Progenitor cell of endocrine pancreas (in vitro differentiated cells): ENCODE results near the gene SUFU. TPM values are rescaled to one million over a fixed set of nuclear protein-coding genes. Genes with fewer than 3 reads are reported as not detected.
A peak's percentile ranks its signal among the peaks of the same experiment; 100 is the strongest.

ENCODE experiments used
- DNase-seq: peaks from one replicate; pipeline ENCODE4 v3.0.0; 2021; ENCODE audit warnings: low spot score; ENCODE audit not compliant: unreplicated experiment
- H3K27ac Mint-ChIP-seq: 2 replicates; pipeline ENCODE4 v1.8.0; 2021; ENCODE audit warnings: mild to moderate bottlenecking, moderate library complexity, mixed read lengths
- H3K27me3 Mint-ChIP-seq: 2 replicates; pipeline ENCODE4 v1.8.0; 2021; ENCODE audit warnings: mixed read lengths
- H3K36me3 Mint-ChIP-seq: 2 replicates; pipeline ENCODE4 v1.8.0; 2022; ENCODE audit warnings: mixed read lengths; ENCODE audit not compliant: insufficient read depth
- H3K4me1 Mint-ChIP-seq: 2 replicates; pipeline ENCODE4 v1.8.0; 2021; ENCODE audit warnings: low read depth, mixed read lengths
- H3K4me3 Mint-ChIP-seq: 2 replicates; pipeline ENCODE4 v1.8.0; 2021; ENCODE audit warnings: low read depth, mild to moderate bottlenecking, moderate library complexity, mixed read lengths
- H3K9me3 Mint-ChIP-seq: 2 replicates; pipeline ENCODE4 v1.8.0; 2021; ENCODE audit warnings: low read depth, mixed read lengths
- CTCF ChIP-seq: fragments of 200-600 bp; sonication (generic); IDR thresholded peaks from one replicate; pipeline ENCODE4 v1.5.0; 2021; ENCODE audit warnings: antibody characterized with exemption, mild to moderate bottlenecking; ENCODE audit not compliant: unreplicated experiment
- total RNA-seq: library from RNA; stranded (reverse); gene quantifications from 2 replicates; pipeline ENCODE4 v1.2.1, GENCODE V29; 2021

SUFU gene
- total RNA-seq, 1 donor from 2014 or later, result 25.8 TPM

- peaks cover 28% of the 10 kb centered on the region for H3K4me1 Mint-ChIP-seq
- H3K4me3 Mint-ChIP-seq, result no peak overlapping the region
- no peaks in the 10 kb centered on the region for H3K9me3 Mint-ChIP-seq
- H3K36me3 Mint-ChIP-seq, result peaks cover 8% of the 10 kb centered on the region
- H3K27ac Mint-ChIP-seq, result peak overlapping the region; percentile 93
- H3K27me3 Mint-ChIP-seq, result no peaks in the 10 kb centered on the region
- DNase-seq, result no peak
- TF ChIP-seq CTCF, result no peak
These were observed 126.2 kb downstream of the SUFU start for GRCh38 chr10:102629661-102630614.

- Mint-ChIP-seq H3K27me3 (no peaks in the 10 kb centered on the region), H3K27ac (peak overlapping the region; percentile 21), H3K36me3 (peaks cover 8% of the 10 kb centered on the region), H3K4me3 (no peak overlapping the region), H3K9me3 (no peaks in the 10 kb centered on the region), H3K4me1 (peaks cover 25% of the 10 kb centered on the region)
- no peak for TF ChIP-seq CTCF
- DNase-seq, result no peak
These were observed 126.9 kb downstream of the SUFU start for GRCh38 chr10:102630663-102631062.

- no peak overlapping the region for H3K27ac Mint-ChIP-seq
- H3K27me3 Mint-ChIP-seq, result no peaks in the 10 kb centered on the region
These were observed 128.0 kb downstream of the SUFU start for GRCh38 chr10:102631525-102632393.

GRCh38 chr10:102632394-102633111 lies 128.8 kb downstream of the SUFU start:
- no peak overlapping the region for H3K27ac Mint-ChIP-seq
- H3K4me3 Mint-ChIP-seq, result no peak overlapping the region
- no peaks in the 10 kb centered on the region for H3K27me3 Mint-ChIP-seq
- peaks cover 3% of the 10 kb centered on the region for H3K9me3 Mint-ChIP-seq
- no peak for DNase-seq
- peaks cover 16% of the 10 kb centered on the region for H3K4me1 Mint-ChIP-seq
- peaks cover 6% of the 10 kb centered on the region for H3K36me3 Mint-ChIP-seq
- TF ChIP-seq CTCF, result no peak

More at GRCh38 chr10:102631525-102632393, 128.0 kb downstream of the SUFU start:
- H3K36me3 Mint-ChIP-seq, result peaks cover 8% of the 10 kb centered on the region
- peaks cover 23% of the 10 kb centered on the region for H3K4me1 Mint-ChIP-seq
- H3K9me3 Mint-ChIP-seq, result peaks cover 2% of the 10 kb centered on the region
- DNase-seq, result no peak
- no peak overlapping the region for H3K4me3 Mint-ChIP-seq
- no peak for TF ChIP-seq CTCF
